Lower leg skin (tissue), 4 donors: ENCODE measurements around the gene RAD51B. TPM values are rescaled to one million over a fixed set of nuclear protein-coding genes. Genes with fewer than 3 reads are reported as not detected.

Experiments used
- DNase-seq, 2 donors: peaks; one replicate each; pipeline ENCODE4 v3.0.0-alpha.2; 2019; ENCODE audit warnings: low spot score in 2 of 2
- H3K4me3 ChIP-seq: fragments of 200-600 bp; sonication (generic); 2 replicates; pipeline ENCODE4 v1.5.1; 2017; ENCODE audit warnings: mild to moderate bottlenecking, low read depth; ENCODE audit not compliant: poor library complexity, severe bottlenecking
- CTCF ChIP-seq, 3 donors: fragments of 450-650 bp; IDR thresholded peaks; one replicate each; pipeline ENCODE4 v1.5.1; 2016; ENCODE audit warnings: antibody characterized with exemption in 3 of 3, mild to moderate bottlenecking in 3 of 3, moderate library complexity in 2 of 3
- POLR2A ChIP-seq, 2 donors: fragments of 450-650 bp; IDR thresholded peaks; one replicate each; pipeline ENCODE4 v1.6.1; 2016 to 2017; ENCODE audit warnings: antibody characterized with exemption in 2 of 2, mild to moderate bottlenecking in 1 of 2, moderate library complexity in 1 of 2
- WGBS, 2 donors: methylation state at CpG; one replicate each; pipeline ENCODE4 v1.1.5; 2018; 5-methylcytosine and 5-hydroxymethylcytosine counted together
- intact Hi-C: fragments of 100-400 bp; cut with DNase I; formaldehyde crosslinking; loops from one replicate; pipeline ENCODE4 v1.15.0; 2023; ENCODE audit warnings: low total_unique reads
- total RNA-seq, 4 donors: library from RNA; depleted of rRNA; stranded (reverse); fragments of >200 nt; gene quantifications; one replicate each; pipeline ENCODE4 v1.1.0, GENCODE V29; 2016

RAD51B gene
- total RNA-seq, 4 donors from 2014 or later, result 6.1 to 27.2 (median 13.6) TPM

- TF ChIP-seq POLR2A (IDR thresholded peaks at IDR 0.05), result no peak
- no peak for TF ChIP-seq CTCF (IDR thresholded peaks at IDR 0.05)
- DNase-seq, result no peak
- intact Hi-C loops, result loop anchor here (10.0 kb wide), 1 partner anchor 68 kb away; no protein-coding TSS in a partner anchor
- no peak overlapping the region for H3K4me3 ChIP-seq
- WGBS, 2 donors, result 71 to 72% methylated on average over 3 of the region's 3 CpGs
Measured at GRCh38 chr14:68396461-68396860, 576.9 kb downstream of the RAD51B start.

- no peak overlapping the region for H3K4me3 ChIP-seq
- intact Hi-C loops, result loop anchor here (10.0 kb wide), 1 partner anchor 67 kb away; no protein-coding TSS in a partner anchor
- peak; percentile 78 to 90 for DNase-seq
- TF ChIP-seq POLR2A (IDR thresholded peaks at IDR 0.05), result no peak
- no peak for TF ChIP-seq CTCF (IDR thresholded peaks at IDR 0.05)
- WGBS, 2 donors, result 40 to 63% methylated on average over 6 of the region's 6 CpGs
Measured at GRCh38 chr14:68397371-68397811, 577.8 kb downstream of the RAD51B start.

DNA sequence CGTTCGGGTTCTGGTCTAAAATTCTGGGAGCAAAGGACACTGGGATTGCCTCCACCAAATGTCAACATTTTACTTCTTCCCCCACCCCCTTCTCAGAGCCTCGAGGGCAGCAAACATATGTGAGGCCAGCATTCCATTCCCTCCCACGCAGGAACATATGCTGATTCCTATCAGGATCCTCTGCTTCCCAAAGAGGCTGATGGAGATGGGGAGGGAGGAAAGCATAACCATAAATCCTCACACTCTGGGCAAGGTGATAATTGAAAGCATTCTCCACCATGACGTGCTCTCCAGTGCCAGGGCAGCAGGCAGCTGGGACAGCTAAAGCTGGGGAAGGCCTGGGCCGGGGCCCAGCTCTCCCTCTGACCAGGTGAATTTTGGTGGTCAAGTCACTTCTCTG is 578.2 kb downstream of the RAD51B start:
- WGBS, 2 donors, result 29 to 42% methylated on average over 6 of the region's 6 CpGs
- no peak overlapping the region for H3K4me3 ChIP-seq
- DNase-seq, result no peak
- intact Hi-C loops, result loop anchor here (10.0 kb wide), 1 partner anchor 67 kb away; no protein-coding TSS in a partner anchor
- no peak for TF ChIP-seq CTCF (IDR thresholded peaks at IDR 0.05)
- no peak for TF ChIP-seq POLR2A (IDR thresholded peaks at IDR 0.05)

- intact Hi-C loops, result loop anchor here (10.0 kb wide), 1 partner anchor 66 kb away; no protein-coding TSS in a partner anchor
- TF ChIP-seq POLR2A (IDR thresholded peaks at IDR 0.05) (no peak), CTCF (IDR thresholded peaks at IDR 0.05) (no peak)
- DNase-seq, result no peak
- 76 to 100% methylated on average over 2 of the region's 2 CpGs for WGBS, 2 donors
- no peak overlapping the region for H3K4me3 ChIP-seq
Measured at GRCh38 chr14:68398370-68398769, 578.8 kb downstream of the RAD51B start.

GRCh38 chr14:68399971-68400370 is 580.4 kb downstream of the RAD51B start:
- TF ChIP-seq POLR2A (IDR thresholded peaks at IDR 0.05), result no peak
- TF ChIP-seq CTCF (IDR thresholded peaks at IDR 0.05), result no peak
- WGBS, 2 donors, result 69 to 81% methylated on average over 2 of the region's 2 CpGs
- intact Hi-C loops, result loop anchor here (10.0 kb wide), 1 partner anchor 65 kb away; no protein-coding TSS in a partner anchor
- no peak for DNase-seq
- no peak overlapping the region for H3K4me3 ChIP-seq

DNA sequence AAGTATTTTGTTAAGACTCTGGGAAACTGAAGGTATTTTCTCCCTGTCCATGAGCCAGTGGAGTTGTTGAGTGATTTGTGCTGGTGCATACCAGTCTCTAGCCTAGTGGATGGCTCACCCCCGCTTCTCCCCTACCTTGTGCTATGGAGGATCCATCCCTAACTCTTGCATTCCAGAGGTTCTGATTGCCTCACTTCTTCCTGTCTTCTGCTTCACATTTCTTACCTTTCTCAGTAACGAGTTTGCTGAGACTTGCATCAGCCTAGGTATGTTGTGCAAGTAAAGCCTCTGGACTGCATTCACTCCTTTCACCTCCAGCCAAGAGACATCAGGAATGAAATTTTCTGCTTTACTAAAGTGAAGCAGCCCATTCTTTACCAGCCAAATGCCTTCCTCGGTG is 581.7 kb downstream of the RAD51B start:
- DNase-seq, result no peak
- intact Hi-C loops, result no loop called here
- WGBS, 2 donors, result 72 to 73% methylated on average over 3 of the region's 3 CpGs
- H3K4me3 ChIP-seq, result no peak overlapping the region
- TF ChIP-seq POLR2A (IDR thresholded peaks at IDR 0.05) (no peak), CTCF (IDR thresholded peaks at IDR 0.05) (no peak)
